Gastrocnemius medialis (tissue), 4 donors: ENCODE measurements around the gene EPB41L4A.

ENCODE experiments used
- POLR2A ChIP-seq, 2 donors: fragments of 450-650 bp; IDR thresholded peaks; one replicate each; pipeline ENCODE4 v1.6.1; 2017; ENCODE audit warnings: antibody characterized with exemption in 2 of 2, mild to moderate bottlenecking in 2 of 2, moderate library complexity in 2 of 2
- TF ChIP-seq, protein P1 (sequence below), 5 experiments: fragments of 450-650 bp in 3 of 5; fragments of 200-600 bp in 2 of 5; sonication (generic) in 2 of 5; IDR thresholded peaks in 4 of 5; conservative IDR thresholded peaks in 1 of 5; 1 replicate in 4 of 5; 2 replicates in 1 of 5; pipeline ENCODE4 v1.5.1; 2016 to 2019; ENCODE audit warnings: antibody characterized with exemption in 5 of 5, mild to moderate bottlenecking in 3 of 5, moderate library complexity in 3 of 5

- TF ChIP-seq, protein P1, sequence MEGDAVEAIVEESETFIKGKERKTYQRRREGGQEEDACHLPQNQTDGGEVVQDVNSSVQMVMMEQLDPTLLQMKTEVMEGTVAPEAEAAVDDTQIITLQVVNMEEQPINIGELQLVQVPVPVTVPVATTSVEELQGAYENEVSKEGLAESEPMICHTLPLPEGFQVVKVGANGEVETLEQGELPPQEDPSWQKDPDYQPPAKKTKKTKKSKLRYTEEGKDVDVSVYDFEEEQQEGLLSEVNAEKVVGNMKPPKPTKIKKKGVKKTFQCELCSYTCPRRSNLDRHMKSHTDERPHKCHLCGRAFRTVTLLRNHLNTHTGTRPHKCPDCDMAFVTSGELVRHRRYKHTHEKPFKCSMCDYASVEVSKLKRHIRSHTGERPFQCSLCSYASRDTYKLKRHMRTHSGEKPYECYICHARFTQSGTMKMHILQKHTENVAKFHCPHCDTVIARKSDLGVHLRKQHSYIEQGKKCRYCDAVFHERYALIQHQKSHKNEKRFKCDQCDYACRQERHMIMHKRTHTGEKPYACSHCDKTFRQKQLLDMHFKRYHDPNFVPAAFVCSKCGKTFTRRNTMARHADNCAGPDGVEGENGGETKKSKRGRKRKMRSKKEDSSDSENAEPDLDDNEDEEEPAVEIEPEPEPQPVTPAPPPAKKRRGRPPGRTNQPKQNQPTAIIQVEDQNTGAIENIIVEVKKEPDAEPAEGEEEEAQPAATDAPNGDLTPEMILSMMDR (IDR thresholded peaks at IDR 0.05 in 4 of 5, conservative IDR thresholded peaks at IDR 0.05 in 1 of 5), result no peak
- TF ChIP-seq POLR2A (IDR thresholded peaks at IDR 0.05), result no peak
These were observed 62.7 kb downstream of the EPB41L4A start for GRCh38 chr5:112356178-112356956.
